Endothelial cell (in vitro differentiated cells): ENCODE results near the gene XG. TPM values are rescaled to one million over a fixed set of nuclear protein-coding genes. Genes with fewer than 3 reads are reported as not detected.
"Not testable (repeated sequence)": the region's sequence is repeated elsewhere in the genome, so short reads cannot be mapped to it uniquely, and the experiment has no call there.

Source experiments
- DNase-seq: peaks from one replicate; pipeline ENCODE4 v3.0.0; 2021; ENCODE audit warnings: low spot score
- H3K27ac Mint-ChIP-seq: one replicate; pipeline ENCODE4 v1.8.0; 2021; ENCODE audit warnings: mixed read lengths, inconsistent platforms; ENCODE audit not compliant: unreplicated experiment
- H3K27me3 Mint-ChIP-seq: one replicate; pipeline ENCODE4 v1.8.0; 2021; ENCODE audit warnings: mild to moderate bottlenecking, moderate library complexity, mixed read lengths, inconsistent platforms; ENCODE audit not compliant: unreplicated experiment
- H3K36me3 Mint-ChIP-seq: one replicate; pipeline ENCODE4 v1.8.0; 2021; ENCODE audit warnings: mild to moderate bottlenecking, low read depth, mixed read lengths, inconsistent platforms; ENCODE audit not compliant: unreplicated experiment
- H3K4me1 Mint-ChIP-seq: one replicate; pipeline ENCODE4 v1.8.0; 2021; ENCODE audit warnings: mild to moderate bottlenecking, mixed read lengths, inconsistent platforms; ENCODE audit not compliant: unreplicated experiment
- H3K4me3 Mint-ChIP-seq: one replicate; pipeline ENCODE4 v1.8.0; 2021; ENCODE audit warnings: mild to moderate bottlenecking, mixed read lengths, inconsistent platforms; ENCODE audit not compliant: unreplicated experiment
- H3K9me3 Mint-ChIP-seq: one replicate; pipeline ENCODE4 v1.8.0; 2021; ENCODE audit warnings: mixed read lengths, inconsistent platforms; ENCODE audit not compliant: unreplicated experiment
- total RNA-seq: library from RNA; stranded (reverse); fragmentation: NEBNext Ultra II Directional; extraction: Animal tissue kit (Norgen Biotek cat#: 25700); gene quantifications from one replicate; pipeline ENCODE4 v1.2.1, GENCODE V29; 2021; ENCODE audit not compliant: unreplicated experiment
- TF ChIP-seq, protein P1 (sequence below): fragments of 200-600 bp; sonication (generic); IDR thresholded peaks from one replicate; pipeline ENCODE4 v1.5.0; 2021; ENCODE audit warnings: antibody characterized with exemption; ENCODE audit not compliant: unreplicated experiment

The XG gene
- total RNA-seq, 1 donor from 2014 or later, result 0.18 TPM

DNA sequence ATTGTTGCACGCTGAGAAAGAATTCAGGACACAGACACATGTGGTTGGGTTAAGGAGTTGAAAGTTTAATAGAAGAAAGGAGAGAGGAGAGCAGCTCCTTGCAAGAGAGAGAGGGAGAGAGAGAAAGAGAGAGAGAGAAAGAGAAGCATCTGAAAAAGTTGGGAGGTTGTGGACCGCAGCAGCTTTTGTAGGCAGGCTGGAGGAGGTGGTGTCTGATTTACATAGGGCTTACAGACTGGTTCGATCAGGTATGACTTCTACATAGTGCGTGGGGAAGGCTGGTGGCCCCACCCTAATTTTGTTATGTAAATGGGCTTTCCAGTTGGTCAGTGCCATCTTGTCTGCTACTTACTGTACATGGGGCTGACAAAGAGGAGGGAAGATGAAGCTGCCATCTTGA is 49.4 kb downstream of the XG start:
- H3K36me3 Mint-ChIP-seq, result no peaks in the 10 kb centered on the region
- H3K27ac Mint-ChIP-seq, result no peak overlapping the region
- no peak for DNase-seq
- H3K9me3 Mint-ChIP-seq, result no peaks in the 10 kb centered on the region
- TF ChIP-seq, protein P1, sequence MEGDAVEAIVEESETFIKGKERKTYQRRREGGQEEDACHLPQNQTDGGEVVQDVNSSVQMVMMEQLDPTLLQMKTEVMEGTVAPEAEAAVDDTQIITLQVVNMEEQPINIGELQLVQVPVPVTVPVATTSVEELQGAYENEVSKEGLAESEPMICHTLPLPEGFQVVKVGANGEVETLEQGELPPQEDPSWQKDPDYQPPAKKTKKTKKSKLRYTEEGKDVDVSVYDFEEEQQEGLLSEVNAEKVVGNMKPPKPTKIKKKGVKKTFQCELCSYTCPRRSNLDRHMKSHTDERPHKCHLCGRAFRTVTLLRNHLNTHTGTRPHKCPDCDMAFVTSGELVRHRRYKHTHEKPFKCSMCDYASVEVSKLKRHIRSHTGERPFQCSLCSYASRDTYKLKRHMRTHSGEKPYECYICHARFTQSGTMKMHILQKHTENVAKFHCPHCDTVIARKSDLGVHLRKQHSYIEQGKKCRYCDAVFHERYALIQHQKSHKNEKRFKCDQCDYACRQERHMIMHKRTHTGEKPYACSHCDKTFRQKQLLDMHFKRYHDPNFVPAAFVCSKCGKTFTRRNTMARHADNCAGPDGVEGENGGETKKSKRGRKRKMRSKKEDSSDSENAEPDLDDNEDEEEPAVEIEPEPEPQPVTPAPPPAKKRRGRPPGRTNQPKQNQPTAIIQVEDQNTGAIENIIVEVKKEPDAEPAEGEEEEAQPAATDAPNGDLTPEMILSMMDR, result no peak
- peaks cover 4% of the 10 kb centered on the region for H3K27me3 Mint-ChIP-seq
- no peak overlapping the region for H3K4me3 Mint-ChIP-seq
- peaks cover 2% of the 10 kb centered on the region for H3K4me1 Mint-ChIP-seq

DNA sequence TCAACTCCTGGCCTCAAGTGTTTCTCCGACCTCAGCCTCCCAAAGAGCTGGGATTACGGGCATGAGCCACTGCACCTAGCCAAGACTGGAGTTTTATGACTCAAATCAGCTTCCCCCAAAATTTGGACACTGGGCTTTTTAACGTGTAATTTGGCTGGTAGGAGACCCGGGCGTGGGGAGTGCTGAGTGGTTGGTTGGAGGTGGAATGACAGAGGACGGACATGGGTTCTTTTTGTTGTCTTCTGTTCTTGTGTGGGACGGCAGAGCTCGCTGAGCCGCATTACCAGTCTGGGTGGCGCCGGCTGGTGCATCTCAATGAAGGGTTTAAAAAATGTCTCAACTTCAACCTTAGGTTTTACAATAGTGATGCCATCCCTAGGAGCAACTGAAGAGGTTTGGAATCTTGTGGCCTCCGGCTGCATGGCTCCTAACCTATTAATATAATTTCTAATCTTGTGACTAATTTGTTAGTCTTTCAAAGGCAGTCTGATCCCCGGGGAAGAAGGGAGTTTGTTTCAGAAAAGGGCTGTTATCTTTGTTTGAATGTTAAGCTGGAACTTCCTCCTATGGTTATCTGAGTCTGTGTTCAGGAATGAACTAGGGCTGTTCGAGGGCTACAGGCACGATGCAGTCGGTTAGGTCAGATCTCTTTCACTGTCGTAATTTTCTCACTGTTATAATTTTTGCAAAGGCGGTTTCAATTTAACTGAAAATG is 50.7 kb downstream of the XG start:
- not testable (repeated sequence) for H3K36me3 Mint-ChIP-seq, H3K4me1 Mint-ChIP-seq, H3K4me3 Mint-ChIP-seq, H3K27ac Mint-ChIP-seq, H3K9me3 Mint-ChIP-seq, H3K27me3 Mint-ChIP-seq, DNase-seq

DNA sequence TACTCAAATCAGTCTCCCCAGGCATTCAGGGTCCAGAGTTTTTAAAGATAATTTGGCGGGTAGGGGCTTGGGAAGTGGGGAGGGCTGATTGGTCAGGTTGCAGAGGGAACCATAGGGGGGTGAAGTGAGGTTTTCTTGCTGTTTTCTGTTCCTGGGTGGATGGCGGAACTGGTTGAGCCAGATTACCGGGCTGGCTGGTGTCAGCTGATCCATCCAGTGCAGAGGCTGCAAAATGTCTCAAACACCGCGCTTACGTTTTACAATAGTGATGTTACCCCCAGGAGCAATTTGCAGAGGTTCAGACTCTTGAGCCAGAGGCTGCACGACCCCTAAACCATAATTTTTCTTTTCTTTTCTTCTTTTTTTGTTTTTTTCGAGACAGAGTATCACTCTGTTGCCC is 51.6 kb downstream of the XG start:
- not testable (repeated sequence) for H3K4me1 Mint-ChIP-seq, DNase-seq, H3K9me3 Mint-ChIP-seq, H3K4me3 Mint-ChIP-seq, H3K27ac Mint-ChIP-seq, H3K36me3 Mint-ChIP-seq, H3K27me3 Mint-ChIP-seq

DNA sequence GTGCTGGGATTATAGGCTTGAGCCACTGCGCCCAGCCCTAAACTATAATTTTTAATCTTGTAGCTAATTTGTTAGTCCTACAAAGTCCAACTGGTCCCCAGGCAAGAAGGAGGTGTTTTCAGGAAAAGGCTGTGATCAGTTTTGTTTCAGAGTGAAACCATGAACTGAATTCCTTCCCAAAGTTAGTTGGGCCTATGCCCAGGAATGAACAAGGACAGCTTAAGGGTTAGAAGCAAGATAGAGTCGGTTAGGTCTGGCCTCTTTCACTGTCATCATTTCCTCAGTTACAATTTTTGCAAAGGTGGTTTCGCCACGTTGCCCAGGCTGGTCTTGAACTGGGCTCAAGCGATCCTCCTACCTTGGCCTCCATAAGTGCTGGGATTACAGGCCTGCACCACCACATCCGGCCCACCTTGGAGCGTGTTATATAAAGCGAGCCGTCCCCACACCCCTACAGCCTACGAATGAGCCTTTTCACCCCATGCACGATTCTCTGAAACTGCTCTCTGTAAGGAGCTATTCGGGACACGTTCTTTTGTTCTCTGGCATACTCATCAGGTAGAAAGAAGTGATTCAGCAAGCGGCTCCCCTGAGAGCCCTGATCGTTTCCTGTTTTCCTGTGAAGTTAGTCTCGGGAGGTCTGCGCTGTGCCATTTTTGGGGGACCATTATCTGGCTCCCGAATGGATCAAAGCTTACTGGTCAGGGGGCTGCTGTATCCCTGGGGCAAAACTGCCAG is 52.4 kb downstream of the XG start:
- not testable (repeated sequence) for H3K9me3 Mint-ChIP-seq, H3K27ac Mint-ChIP-seq, H3K27me3 Mint-ChIP-seq, H3K4me1 Mint-ChIP-seq, DNase-seq, H3K4me3 Mint-ChIP-seq, H3K36me3 Mint-ChIP-seq

DNA sequence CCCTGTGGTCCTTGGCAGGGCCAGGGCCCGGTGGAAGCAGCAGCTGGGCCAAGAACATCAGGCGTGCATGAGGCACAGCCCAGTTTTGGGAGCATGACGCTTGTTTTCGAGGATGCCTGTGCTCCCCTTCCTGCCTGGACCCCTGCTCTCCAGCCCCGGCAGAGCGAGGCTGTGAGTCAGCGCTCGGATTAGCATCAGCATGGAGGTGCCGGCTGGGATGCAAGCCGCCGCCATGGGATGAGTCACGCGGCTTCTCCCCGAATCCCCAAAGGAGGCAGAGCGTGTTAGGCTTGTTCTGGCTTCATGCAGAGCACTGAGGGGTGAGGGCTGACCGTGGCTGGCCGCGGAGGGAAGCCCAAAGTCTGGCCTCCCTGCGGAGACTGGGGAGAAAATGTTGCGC is 53.0 kb downstream of the XG start:
- not testable (repeated sequence) for H3K36me3 Mint-ChIP-seq, H3K27ac Mint-ChIP-seq, H3K9me3 Mint-ChIP-seq, DNase-seq, H3K4me3 Mint-ChIP-seq, H3K4me1 Mint-ChIP-seq, H3K27me3 Mint-ChIP-seq

DNA sequence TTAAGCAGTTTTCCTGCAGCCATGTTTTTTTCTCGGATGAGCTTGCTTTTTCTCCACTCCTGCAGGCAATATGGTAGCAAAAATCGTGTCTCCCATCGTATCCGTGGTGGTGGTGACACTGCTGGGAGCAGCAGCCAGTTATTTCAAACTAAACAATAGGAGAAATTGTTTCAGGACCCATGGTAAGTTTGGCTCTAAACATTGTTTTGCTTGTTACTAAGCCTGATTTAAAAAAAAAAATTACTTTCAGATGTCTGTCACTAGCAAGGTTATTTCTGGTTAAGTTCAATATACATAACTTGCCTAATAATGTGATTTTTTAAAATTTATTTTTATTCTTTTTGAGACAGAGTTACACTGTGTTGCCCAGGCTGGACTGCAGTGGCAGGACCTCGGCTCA is 59.4 kb downstream of the XG start:
- TF ChIP-seq, protein P1, result no peak
- Mint-ChIP-seq H3K4me1 (no peaks in the 10 kb centered on the region), H3K4me3 (no peak overlapping the region), H3K36me3 (no peaks in the 10 kb centered on the region), H3K9me3 (no peaks in the 10 kb centered on the region), H3K27ac (no peak overlapping the region), H3K27me3 (peaks cover 3% of the 10 kb centered on the region)
- no peak for DNase-seq
